Prostate gland (tissue), 2 donors: ENCODE measurements around the gene MYL7.

Experiments used
- CTCF ChIP-seq, 4 experiments: fragments of 200-600 bp in 2 of 4; fragments of 450-650 bp in 2 of 4; sonication (generic) in 2 of 4; IDR thresholded peaks; 1 replicate in 3 of 4; 2 replicates in 1 of 4; pipeline ENCODE4 v1.5.1; 2016 to 2019; ENCODE audit warnings: antibody characterized with exemption in 4 of 4, mild to moderate bottlenecking in 2 of 4, moderate library complexity in 2 of 4
- POLR2A ChIP-seq: fragments of 450-650 bp; IDR thresholded peaks from one replicate; pipeline ENCODE4 v1.6.1; 2016; ENCODE audit warnings: antibody characterized with exemption, mild to moderate bottlenecking
- POLR2AphosphoS5 ChIP-seq: sonication (generic); formaldehyde crosslinking; IDR thresholded peaks from one replicate; pipeline ENCODE4 v1.6.1; 2017; ENCODE audit warnings: antibody characterized with exemption

- no peak for TF ChIP-seq POLR2A
- TF ChIP-seq CTCF (IDR thresholded peaks at IDR 0.05), result no peak
- no peak for TF ChIP-seq POLR2AphosphoS5
These were observed 3.9 kb upstream of the MYL7 start for GRCh38 chr7:44144968-44145478.
